WTC11 (cell line): ENCODE data around the gene CD3G. TPM values are rescaled to one million over a fixed set of nuclear protein-coding genes. Genes with fewer than 3 reads are reported as not detected.

Source experiments
- ATAC-seq: fragments of 200-7000 bp; cut with Tn5 transposase; 2 replicates; pipeline ENCODE4 v1.10.0; 2021; ENCODE audit warnings: mild to moderate bottlenecking, moderate library complexity
- CTCF ChIA-PET: fragments of 300-600 bp; sonication (Branson Sonifier 250); formaldehyde crosslinking; loops from one replicate; lab custom pipeline; 2021; ENCODE audit warnings: antibody characterized with exemption; lab: Charles Lee
- POLR2A ChIA-PET: fragments of 350-600 bp; sonication (Branson Sonifier 250); formaldehyde crosslinking; loops from one replicate; lab custom pipeline; 2021; ENCODE audit warnings: antibody characterized with exemption; lab: Charles Lee
- DNase-seq: peaks from one replicate; pipeline ENCODE4 v3.0.0; 2021; ENCODE audit warnings: low spot score
- H3K27ac Mint-ChIP-seq: 2 replicates; pipeline ENCODE4 v1.8.0; 2021; ENCODE audit warnings: mixed read lengths
- H3K27me3 Mint-ChIP-seq: 2 replicates; pipeline ENCODE4 v1.8.0; 2021; ENCODE audit warnings: low read depth, mild to moderate bottlenecking, moderate library complexity, mixed read lengths
- H3K36me3 Mint-ChIP-seq: 2 replicates; pipeline ENCODE4 v1.8.0; 2021; ENCODE audit warnings: mixed read lengths
- H3K4me1 Mint-ChIP-seq: 2 replicates; pipeline ENCODE4 v1.8.0; 2022; ENCODE audit warnings: mixed read lengths
- H3K4me3 Mint-ChIP-seq: 2 replicates; pipeline ENCODE4 v1.8.0; 2021; ENCODE audit warnings: mild to moderate bottlenecking, moderate library complexity, mixed read lengths
- H3K9me3 Mint-ChIP-seq: 2 replicates; pipeline ENCODE4 v1.8.0; 2021; ENCODE audit warnings: mixed read lengths
- CBFB ChIP-seq: sonication (generic); formaldehyde crosslinking; IDR thresholded peaks from 2 replicates; pipeline ENCODE4 v1.8.1; 2022; ENCODE audit warnings: mild to moderate bottlenecking, low read depth, missing genetic modification reagents
- JUN ChIP-seq: sonication (generic); formaldehyde crosslinking; IDR thresholded peaks from 2 replicates; pipeline ENCODE4 v1.8.0; 2023; ENCODE audit warnings: mild to moderate bottlenecking, missing genetic modification reagents
- NR1H2 ChIP-seq: sonication (generic); formaldehyde crosslinking; IDR thresholded peaks from 2 replicates; pipeline ENCODE4 v1.9.0; 2021; ENCODE audit warnings: mild to moderate bottlenecking, moderate library complexity, missing genetic modification reagents
- SP1 ChIP-seq: sonication (generic); formaldehyde crosslinking; conservative IDR thresholded peaks from 2 replicates; pipeline ENCODE4 v1.8.1; 2022; ENCODE audit warnings: missing genetic modification reagents
- TEAD4 ChIP-seq: sonication (generic); formaldehyde crosslinking; IDR thresholded peaks from 2 replicates; pipeline ENCODE4 v1.8.0; 2022; ENCODE audit warnings: mild to moderate bottlenecking, missing genetic modification reagents
- ZNF138 ChIP-seq: sonication (generic); formaldehyde crosslinking; conservative IDR thresholded peaks from 2 replicates; pipeline ENCODE4 v1.8.1; 2022; ENCODE audit warnings: mild to moderate bottlenecking, moderate library complexity, missing genetic modification reagents
- ZNF232 ChIP-seq: sonication (generic); formaldehyde crosslinking; IDR thresholded peaks from 2 replicates; pipeline ENCODE4 v1.8.0; 2022; ENCODE audit warnings: mild to moderate bottlenecking, missing genetic modification reagents
- ZNF263 ChIP-seq: sonication (generic); formaldehyde crosslinking; IDR thresholded peaks from 2 replicates; pipeline ENCODE4 v1.8.1; 2022; ENCODE audit warnings: low read depth, mild to moderate bottlenecking, moderate library complexity, missing genetic modification reagents
- total RNA-seq: library from RNA; stranded (reverse); gene quantifications from 3 replicates; pipeline ENCODE4 v1.2.3, GENCODE V29; 2021
- TF ChIP-seq, protein P1 (sequence below): sonication (generic); formaldehyde crosslinking; IDR thresholded peaks from 2 replicates; pipeline ENCODE4 v1.8.1; 2023; ENCODE audit warnings: mild to moderate bottlenecking, moderate library complexity, missing genetic modification reagents
- TF ChIP-seq, protein P2 (sequence below): sonication (generic); formaldehyde crosslinking; IDR thresholded peaks from 2 replicates; pipeline ENCODE4 v1.8.1; 2023; ENCODE audit warnings: mild to moderate bottlenecking, missing genetic modification reagents, moderate library complexity
- TF ChIP-seq, protein P3 (sequence below): sonication (generic); formaldehyde crosslinking; IDR thresholded peaks from 2 replicates; pipeline ENCODE4 v1.8.0; 2022; ENCODE audit warnings: missing genetic modification reagents
- TF ChIP-seq, protein P4 (sequence below): sonication (generic); formaldehyde crosslinking; conservative IDR thresholded peaks from 2 replicates; pipeline ENCODE4 v1.8.1; 2022; ENCODE audit warnings: mild to moderate bottlenecking, missing genetic modification reagents
- TF ChIP-seq, protein P5 (sequence below): fragments of 250-450 bp; sonication (Bioruptor Pico); IDR thresholded peaks from 2 replicates; pipeline ENCODE4 v1.9.0; 2021; ENCODE audit warnings: mild to moderate bottlenecking

Gene CD3G
- total RNA-seq, 1 experiment from 2014 or later = 0.20 TPM

DNA sequence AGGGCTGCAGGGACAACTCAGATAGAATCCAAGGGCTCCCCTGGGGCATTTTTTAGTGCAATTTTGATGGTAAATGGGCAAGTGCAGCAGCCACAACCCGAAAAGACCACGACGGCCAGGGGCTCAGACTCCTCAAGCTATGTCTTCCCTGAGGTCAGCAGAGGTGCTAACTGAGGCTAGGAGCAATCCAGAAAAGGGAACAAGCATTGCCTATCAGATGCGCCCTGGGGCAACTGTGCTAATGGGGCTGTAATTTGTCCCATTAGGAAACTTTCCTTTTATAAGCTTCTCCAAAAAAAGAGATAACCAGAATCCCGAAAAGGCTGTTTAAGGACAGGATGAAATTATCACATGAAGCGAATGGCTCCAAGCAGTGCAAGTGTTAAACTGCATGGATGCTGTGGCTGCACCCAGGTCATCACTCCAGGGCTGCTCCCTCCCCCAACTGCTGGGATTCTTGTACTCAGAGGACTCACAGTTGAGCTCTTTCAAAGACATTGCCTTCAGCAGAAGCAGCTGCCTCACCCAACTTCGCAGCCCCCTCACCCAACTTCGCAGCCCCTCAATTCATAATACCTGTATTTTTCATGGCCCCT is 42.4 kb upstream of the CD3G start (continued):
- TF ChIP-seq, protein P1, sequence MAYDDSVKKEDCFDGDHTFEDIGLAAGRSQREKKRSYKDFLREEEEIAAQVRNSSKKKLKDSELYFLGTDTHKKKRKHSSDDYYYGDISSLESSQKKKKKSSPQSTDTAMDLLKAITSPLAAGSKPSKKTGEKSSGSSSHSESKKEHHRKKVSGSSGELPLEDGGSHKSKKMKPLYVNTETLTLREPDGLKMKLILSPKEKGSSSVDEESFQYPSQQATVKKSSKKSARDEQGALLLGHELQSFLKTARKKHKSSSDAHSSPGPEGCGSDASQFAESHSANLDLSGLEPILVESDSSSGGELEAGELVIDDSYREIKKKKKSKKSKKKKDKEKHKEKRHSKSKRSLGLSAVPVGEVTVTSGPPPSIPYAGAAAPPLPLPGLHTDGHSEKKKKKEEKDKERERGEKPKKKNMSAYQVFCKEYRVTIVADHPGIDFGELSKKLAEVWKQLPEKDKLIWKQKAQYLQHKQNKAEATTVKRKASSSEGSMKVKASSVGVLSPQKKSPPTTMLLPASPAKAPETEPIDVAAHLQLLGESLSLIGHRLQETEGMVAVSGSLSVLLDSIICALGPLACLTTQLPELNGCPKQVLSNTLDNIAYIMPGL = no peak
- TF ChIP-seq, protein P2, sequence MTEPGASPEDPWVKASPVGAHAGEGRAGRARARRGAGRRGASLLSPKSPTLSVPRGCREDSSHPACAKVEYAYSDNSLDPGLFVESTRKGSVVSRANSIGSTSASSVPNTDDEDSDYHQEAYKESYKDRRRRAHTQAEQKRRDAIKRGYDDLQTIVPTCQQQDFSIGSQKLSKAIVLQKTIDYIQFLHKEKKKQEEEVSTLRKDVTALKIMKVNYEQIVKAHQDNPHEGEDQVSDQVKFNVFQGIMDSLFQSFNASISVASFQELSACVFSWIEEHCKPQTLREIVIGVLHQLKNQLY = no peak
- no peak for TF ChIP-seq ZNF138
- TF ChIP-seq, protein P3, sequence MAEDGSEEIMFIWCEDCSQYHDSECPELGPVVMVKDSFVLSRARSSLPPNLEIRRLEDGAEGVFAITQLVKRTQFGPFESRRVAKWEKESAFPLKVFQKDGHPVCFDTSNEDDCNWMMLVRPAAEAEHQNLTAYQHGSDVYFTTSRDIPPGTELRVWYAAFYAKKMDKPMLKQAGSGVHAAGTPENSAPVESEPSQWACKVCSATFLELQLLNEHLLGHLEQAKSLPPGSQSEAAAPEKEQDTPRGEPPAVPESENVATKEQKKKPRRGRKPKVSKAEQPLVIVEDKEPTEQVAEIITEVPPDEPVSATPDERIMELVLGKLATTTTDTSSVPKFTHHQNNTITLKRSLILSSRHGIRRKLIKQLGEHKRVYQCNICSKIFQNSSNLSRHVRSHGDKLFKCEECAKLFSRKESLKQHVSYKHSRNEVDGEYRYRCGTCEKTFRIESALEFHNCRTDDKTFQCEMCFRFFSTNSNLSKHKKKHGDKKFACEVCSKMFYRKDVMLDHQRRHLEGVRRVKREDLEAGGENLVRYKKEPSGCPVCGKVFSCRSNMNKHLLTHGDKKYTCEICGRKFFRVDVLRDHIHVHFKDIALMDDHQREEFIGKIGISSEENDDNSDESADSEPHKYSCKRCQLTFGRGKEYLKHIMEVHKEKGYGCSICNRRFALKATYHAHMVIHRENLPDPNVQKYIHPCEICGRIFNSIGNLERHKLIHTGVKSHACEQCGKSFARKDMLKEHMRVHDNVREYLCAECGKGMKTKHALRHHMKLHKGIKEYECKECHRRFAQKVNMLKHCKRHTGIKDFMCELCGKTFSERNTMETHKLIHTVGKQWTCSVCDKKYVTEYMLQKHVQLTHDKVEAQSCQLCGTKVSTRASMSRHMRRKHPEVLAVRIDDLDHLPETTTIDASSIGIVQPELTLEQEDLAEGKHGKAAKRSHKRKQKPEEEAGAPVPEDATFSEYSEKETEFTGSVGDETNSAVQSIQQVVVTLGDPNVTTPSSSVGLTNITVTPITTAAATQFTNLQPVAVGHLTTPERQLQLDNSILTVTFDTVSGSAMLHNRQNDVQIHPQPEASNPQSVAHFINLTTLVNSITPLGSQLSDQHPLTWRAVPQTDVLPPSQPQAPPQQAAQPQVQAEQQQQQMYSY (CRISPR knock-in tag) = no peak

DNA sequence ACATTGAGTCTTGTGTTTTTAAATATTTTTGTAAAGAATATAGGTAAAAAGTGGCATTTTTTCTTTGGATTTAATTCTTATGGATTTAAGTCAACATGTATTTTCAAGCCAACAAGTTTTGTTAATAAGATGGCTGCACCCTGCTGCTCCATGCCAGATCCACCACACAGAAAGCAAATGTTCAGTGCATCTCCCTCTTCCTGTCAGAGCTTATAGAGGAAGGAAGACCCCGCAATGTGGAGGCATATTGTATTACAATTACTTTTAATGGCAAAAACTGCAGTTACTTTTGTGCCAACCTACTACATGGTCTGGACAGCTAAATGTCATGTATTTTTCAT is 39.9 kb upstream of the CD3G start:
- Mint-ChIP-seq H3K4me3 (no peak overlapping the region), H3K27me3 (peaks cover 15% of the 10 kb centered on the region), H3K9me3 (no peaks in the 10 kb centered on the region), H3K27ac (no peak overlapping the region), H3K36me3 (no peaks in the 10 kb centered on the region), H3K4me1 (peaks cover 5% of the 10 kb centered on the region)
- TF ChIP-seq, protein P4, sequence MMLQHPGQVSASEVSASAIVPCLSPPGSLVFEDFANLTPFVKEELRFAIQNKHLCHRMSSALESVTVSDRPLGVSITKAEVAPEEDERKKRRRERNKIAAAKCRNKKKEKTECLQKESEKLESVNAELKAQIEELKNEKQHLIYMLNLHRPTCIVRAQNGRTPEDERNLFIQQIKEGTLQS (CRISPR knock-in tag) = no peak
- TF ChIP-seq, protein P5, sequence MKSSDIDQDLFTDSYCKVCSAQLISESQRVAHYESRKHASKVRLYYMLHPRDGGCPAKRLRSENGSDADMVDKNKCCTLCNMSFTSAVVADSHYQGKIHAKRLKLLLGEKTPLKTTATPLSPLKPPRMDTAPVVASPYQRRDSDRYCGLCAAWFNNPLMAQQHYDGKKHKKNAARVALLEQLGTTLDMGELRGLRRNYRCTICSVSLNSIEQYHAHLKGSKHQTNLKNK (CRISPR knock-in tag) = no peak
- no peak for TF ChIP-seq ZNF263 (CRISPR knock-in tag)
- TF ChIP-seq TEAD4 (CRISPR knock-in tag) = no peak
- POLR2A ChIA-PET = no interaction called here
- CTCF ChIA-PET = interaction anchor here (2.3 kb wide), 1 partner anchor 9 kb away, joined by 10 read pairs; no protein-coding TSS in a partner anchor
- ATAC-seq (no peak), DNase-seq (no peak)

DNA sequence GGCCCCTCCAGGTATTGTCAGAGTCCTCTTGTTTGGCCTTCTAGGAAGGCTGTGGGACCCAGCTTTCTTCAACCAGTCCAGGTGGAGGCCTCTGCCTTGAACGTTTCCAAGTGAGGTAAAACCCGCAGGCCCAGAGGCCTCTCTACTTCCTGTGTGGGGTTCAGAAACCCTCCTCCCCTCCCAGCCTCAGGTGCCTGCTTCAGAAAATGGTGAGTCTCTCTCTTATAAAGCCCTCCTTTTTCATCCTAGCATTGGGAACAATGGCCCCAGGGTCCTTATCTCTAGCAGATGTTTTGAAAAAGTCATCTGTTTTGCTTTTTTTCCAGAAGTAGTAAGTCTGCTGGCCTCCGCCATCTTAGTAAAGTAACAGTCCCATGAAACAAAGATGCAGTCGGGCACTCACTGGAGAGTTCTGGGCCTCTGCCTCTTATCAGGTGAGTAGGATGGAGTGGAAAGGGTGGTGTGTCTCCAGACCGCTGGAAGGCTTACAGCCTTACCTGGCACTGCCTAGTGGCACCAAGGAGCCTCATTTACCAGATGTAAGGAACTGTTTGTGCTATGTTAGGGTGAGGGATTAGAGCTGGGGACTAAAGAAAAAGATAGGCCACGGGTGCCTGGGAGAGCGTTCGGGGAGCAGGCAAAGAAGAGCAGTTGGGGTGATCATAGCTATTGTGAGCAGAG is 39.4 kb upstream of the CD3G start, which contains the start of gene CD3E:
Gene CD3E, plus strand, starts transcription at position 163 of the 681 bp plus-strand sequence. Its CDS starts 223 bp downstream, at position 386.
- peaks cover 13% of the 10 kb centered on the region for H3K27me3 Mint-ChIP-seq
- H3K4me1 Mint-ChIP-seq = peaks cover 5% of the 10 kb centered on the region
- H3K9me3 Mint-ChIP-seq = no peaks in the 10 kb centered on the region
- ChIA-PET CTCF (interaction anchor here (1.3 to 2.3 kb wide), 2 partner anchors 9 to 106 kb away, joined by 4 to 10 read pairs; no protein-coding TSS in a partner anchor), POLR2A (no interaction called here)
- no peak for TF ChIP-seq JUN (CRISPR knock-in tag)
- no peak for TF ChIP-seq ZNF232 (CRISPR knock-in tag)
- TF ChIP-seq SP1 (CRISPR knock-in tag) = no peak
- no peak for TF ChIP-seq CBFB (CRISPR knock-in tag)
- TF ChIP-seq NR1H2 (CRISPR knock-in tag) = no peak
- ATAC-seq (no peak), DNase-seq (no peak)
- no peak within 1 kb of the TSS for H3K4me3 Mint-ChIP-seq
- no peak within 1 kb of the TSS for H3K27ac Mint-ChIP-seq
- no peaks in the 10 kb centered on the region for H3K36me3 Mint-ChIP-seq
